SK-N-SH (cell line): Measurements from ENCODE around the gene GPR183.

Experiments
- CTCF ChIP-seq: fragments of 200-600 bp; sonication (generic); IDR thresholded peaks from 2 replicates; pipeline ENCODE4 v1.6.1; 2017; ENCODE audit warnings: antibody characterized with exemption, mild to moderate bottlenecking, moderate library complexity
- EZH2phosphoT487 ChIP-seq: fragments of 200-600 bp; sonication (generic); IDR thresholded peaks from 2 replicates; pipeline ENCODE4 v1.6.1; 2017; ENCODE audit warnings: low read depth, mixed run types, mild to moderate bottlenecking, antibody characterized with exemption, moderate library complexity, borderline replicate concordance
- GABPA ChIP-seq: IDR thresholded peaks from 2 replicates; pipeline ENCODE4 v1.4.0; 2012; ENCODE audit warnings: low read depth, mild to moderate bottlenecking
- JUND ChIP-seq: IDR thresholded peaks from 2 replicates; pipeline ENCODE4 v1.4.0; 2012
- MAX ChIP-seq: IDR thresholded peaks from 2 replicates; pipeline ENCODE4 v1.4.0; 2012; ENCODE audit warnings: low read depth
- TAF1 ChIP-seq: IDR thresholded peaks from 2 replicates; pipeline ENCODE4 v1.6.1; 2012; ENCODE audit warnings: low read depth, mild to moderate bottlenecking, low read length, moderate library complexity, borderline replicate concordance

GRCh38 chr13:99312493-99312883, 5.3 kb upstream of the GPR183 start:
- no peak for TF ChIP-seq CTCF
- no peak for TF ChIP-seq GABPA
- no peak for TF ChIP-seq MAX
- no peak for TF ChIP-seq TAF1
- no peak for TF ChIP-seq EZH2phosphoT487
- no peak for TF ChIP-seq JUND
